B cell (primary cell): ENCODE results near the gene CFAP61. TPM values are rescaled to one million over a fixed set of nuclear protein-coding genes. Genes with fewer than 3 reads are reported as not detected.

Source experiments
- ATAC-seq: fragments of 200-7000 bp; cut with Tn5 transposase; one replicate; pipeline ENCODE4 v1.10.0; 2021; ENCODE audit warnings: low read depth, mild to moderate bottlenecking, moderate number of reproducible peaks, moderate library complexity
- CTCF ChIA-PET: fragments of 350-600 bp; sonication (Branson Sonifier 250); formaldehyde crosslinking; loops from one replicate; lab custom pipeline; 2021; ENCODE audit warnings: antibody characterized with exemption, inconsistent platforms; lab: Charles Lee
- POLR2A ChIA-PET: fragments of 350-600 bp; sonication (Branson Sonifier 250); formaldehyde crosslinking; loops from one replicate; lab custom pipeline; 2021; ENCODE audit warnings: antibody characterized with exemption; lab: Charles Lee
- DNase-seq: peaks from one replicate; pipeline ENCODE4 v3.0.0; 2013
- H2AFZ ChIP-seq: 2 replicates; pipeline ENCODE4 v1.6.1; 2012; ENCODE audit warnings: mild to moderate bottlenecking, low read depth, low read length; ENCODE audit not compliant: insufficient read depth, poor library complexity, severe bottlenecking
- H3K27ac ChIP-seq, 2 donors: 1 replicate in 1 of 2; 2 replicates in 1 of 2; pipeline ENCODE4 v1.5.1; 2012 to 2013; ENCODE audit warnings: low read length in 2 of 2, mild to moderate bottlenecking in 2 of 2, moderate library complexity in 1 of 2
- H3K27me3 ChIP-seq, 4 experiments: fragments of 200-600 bp in 1 of 4; sonication (generic) in 1 of 4; replicated peaks in 1 of 4; 1 replicate in 2 of 4; 2 replicates in 2 of 4; pipeline versions ENCODE4 v1.6.1 to v1.7.0; 2013 to 2016; ENCODE audit warnings: low read length in 3 of 4, mild to moderate bottlenecking in 2 of 4, mixed read lengths in 1 of 4, moderate library complexity in 1 of 4; ENCODE audit not compliant: insufficient read depth in 4 of 4, control insufficient read depth in 3 of 4; ENCODE audit errors: control extremely low read depth in 1 of 4
- H3K36me3 ChIP-seq, 2 experiments: replicated peaks in 1 of 2; 1 replicate in 1 of 2; 2 replicates in 1 of 2; pipeline versions ENCODE4 v1.6.1 to v1.7.1; 2013; ENCODE audit warnings: low read length in 1 of 2; ENCODE audit not compliant: insufficient read depth in 2 of 2, control insufficient read depth in 1 of 2; ENCODE audit errors: control extremely low read depth in 1 of 2, extremely low read depth in 1 of 2
- H3K4me1 ChIP-seq, 2 donors: fragments of 200-600 bp in 1 of 2; sonication (generic) in 1 of 2; 1 replicate in 1 of 2; 2 replicates in 1 of 2; pipeline versions ENCODE4 v1.5.1 to v1.6.1; 2013 to 2017; ENCODE audit warnings: low read length in 2 of 2; ENCODE audit not compliant: control insufficient read depth in 2 of 2, insufficient read depth in 2 of 2
- H3K4me2 ChIP-seq: replicated peaks from 2 replicates; pipeline ENCODE3; 2012; ENCODE audit warnings: mild to moderate bottlenecking, low read depth, low read length; ENCODE audit not compliant: poor library complexity, severe bottlenecking
- H3K4me3 ChIP-seq, 5 experiments: fragments of 200-600 bp in 1 of 5; sonication (generic) in 1 of 5; 1 replicate in 3 of 5; 2 replicates in 2 of 5; pipeline versions ENCODE4 v1.5.1 to v1.7.0; 2011 to 2016; ENCODE audit warnings: low read length in 4 of 5, mild to moderate bottlenecking in 4 of 5, low read depth in 2 of 5, control low read depth in 1 of 5, moderate library complexity in 1 of 5; ENCODE audit not compliant: insufficient read depth in 1 of 5; ENCODE audit errors: control extremely low read depth in 1 of 5, extremely low read depth in 1 of 5
- H3K79me2 ChIP-seq: fragments of 200-600 bp; sonication (generic); one replicate; pipeline ENCODE4 v1.6.0; 2016; ENCODE audit warnings: low read length; ENCODE audit not compliant: control insufficient read depth, insufficient read depth
- H3K9ac ChIP-seq: fragments of 200-600 bp; sonication (generic); 2 replicates; pipeline ENCODE4 v1.6.1; 2017; ENCODE audit warnings: mild to moderate bottlenecking, low read length, moderate library complexity
- H3K9me3 ChIP-seq, 3 donors: one replicate each; pipeline versions ENCODE4 v1.6.1 to v1.7.1; 2013; ENCODE audit warnings: low read length in 2 of 3; ENCODE audit not compliant: control insufficient read depth in 2 of 3, insufficient read depth in 1 of 3; ENCODE audit errors: control extremely low read depth in 1 of 3
- H4K20me1 ChIP-seq: 2 replicates; pipeline ENCODE4 v1.6.0; 2012; ENCODE audit warnings: mild to moderate bottlenecking, low read length; ENCODE audit not compliant: insufficient read depth, control insufficient read depth, poor library complexity, severe bottlenecking
- H3K27ac Mint-ChIP-seq: one replicate; pipeline ENCODE4 v1.8.0; 2021; ENCODE audit warnings: mixed read lengths
- H3K27me3 Mint-ChIP-seq: one replicate; pipeline ENCODE4 v1.8.0; 2021; ENCODE audit warnings: mixed read lengths
- H3K4me1 Mint-ChIP-seq: one replicate; pipeline ENCODE4 v1.8.0; 2021; ENCODE audit warnings: mixed read lengths
- H3K4me3 Mint-ChIP-seq: one replicate; pipeline ENCODE4 v1.8.0; 2021; ENCODE audit warnings: mixed read lengths
- H3K9me3 Mint-ChIP-seq: one replicate; pipeline ENCODE4 v1.8.0; 2022; ENCODE audit warnings: mixed read lengths; ENCODE audit not compliant: insufficient read depth
- EZH2 ChIP-seq: IDR thresholded peaks from 2 replicates; pipeline ENCODE4 v1.6.1; 2012; ENCODE audit warnings: borderline replicate concordance, low read depth, mild to moderate bottlenecking, moderate library complexity, low read length; ENCODE audit not compliant: insufficient read depth, poor library complexity, severe bottlenecking
- WGBS: methylation state at CpG from one replicate; pipeline ENCODE4 v1.1.5; 2013; ENCODE audit warnings: missing lambda C conversion rate; ENCODE audit not compliant: insufficient coverage; 5-methylcytosine and 5-hydroxymethylcytosine counted together
- intact Hi-C: fragments of 100-400 bp; cut with micrococcal nuclease; formaldehyde crosslinking; loops from one replicate; pipeline ENCODE4 v1.10.0; 2022
- polyA plus RNA-seq: library from polyadenylated mRNA; depleted of rRNA; stranded (reverse); fragments of >200 nt; gene quantifications from 2 replicates; pipeline ENCODE4 v1.2.3, GENCODE V29; 2012
- total RNA-seq, 2 donors: library from RNA; stranded (reverse); fragments of 120-200 nt in 1 of 2; gene quantifications; 1 replicate in 1 of 2; 2 replicates in 1 of 2; pipeline versions ENCODE4 v1.2.3 to v1.2.4, GENCODE V29; 2013 to 2022
- TF ChIP-seq, protein P1 (sequence below): fragments of 200-600 bp; IDR thresholded peaks from one replicate; pipeline ENCODE4 v1.8.0; 2022; ENCODE audit warnings: antibody characterized with exemption, mild to moderate bottlenecking

Gene CFAP61
- total and polyA plus RNA-seq, 2 donors (not counting 1 experiment from before 2014, with no cell fraction given), result not detected

- Mint-ChIP-seq H3K4me1 (peaks cover 2% of the 10 kb centered on the region), H3K9me3 (no peaks in the 10 kb centered on the region), H3K4me3 (no peak overlapping the region), H3K27ac (no peak overlapping the region), H3K27me3 (peaks cover 16% of the 10 kb centered on the region)
- DNase-seq (peak; percentile 5), ATAC-seq (no peak)
- TF ChIP-seq EZH2, result no peak
- no peak overlapping the region for H3K27ac ChIP-seq
- intact Hi-C loops, result loop anchor here (2.0 to 5.0 kb wide), 3 partner anchors 278 to 1423 kb away; no protein-coding TSS in a partner anchor
- H3K79me2 ChIP-seq, result no peaks in the 10 kb centered on the region
- H3K4me1 ChIP-seq, result peaks cover 0 to 4% of the 10 kb centered on the region in 2 donors
- ChIA-PET CTCF (interaction anchor here (1.1 to 4.6 kb wide), 4 partner anchors 9 to 1421 kb away, joined by 3 to 37 read pairs (median 5); no protein-coding TSS in a partner anchor), POLR2A (no interaction called here)
- H3K4me2 ChIP-seq, result no peak overlapping the region
- WGBS, result 74% methylated on average over 3 of the region's 8 CpGs
- H2AFZ ChIP-seq, result no peak overlapping the region
- no peaks in the 10 kb centered on the region for H3K9me3 ChIP-seq
- H3K27me3 ChIP-seq, result peaks cover 0 to under 1% (median 0%) of the 10 kb centered on the region in 4 experiments
- no peak overlapping the region for H3K9ac ChIP-seq
- no peak overlapping the region for H3K4me3 ChIP-seq
- no peaks in the 10 kb centered on the region for H4K20me1 ChIP-seq
- H3K36me3 ChIP-seq, result no peaks in the 10 kb centered on the region
These were observed 32.0 kb downstream of the CFAP61 start for GRCh38 chr20:20084296-20084752.

DNA sequence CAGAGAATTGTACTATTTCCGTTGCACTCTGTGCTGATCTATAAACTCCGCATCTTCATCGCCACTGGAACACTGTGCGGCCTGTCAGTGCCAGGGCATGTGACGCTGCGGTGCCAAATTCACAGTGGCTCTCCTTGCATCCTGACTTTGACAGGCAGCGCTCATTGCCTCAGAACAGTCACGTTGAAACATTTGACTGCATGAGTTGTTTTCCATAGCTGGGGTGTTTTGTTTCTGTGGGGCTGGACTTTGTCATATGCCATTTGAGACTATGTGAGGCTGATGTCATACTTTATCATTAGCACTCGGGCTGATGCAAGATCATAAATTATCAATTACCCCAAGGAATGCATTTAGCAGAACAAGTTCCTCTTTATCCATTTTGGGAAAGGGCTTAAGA lies 32.7 kb downstream of the CFAP61 start:
- ATAC-seq (no peak), DNase-seq (no peak)
- Histone ChIP-seq H3K4me1 (peaks cover 0 to 4% of the 10 kb centered on the region in 2 donors), H3K79me2 (no peaks in the 10 kb centered on the region), H2AFZ (no peak overlapping the region), H3K9me3 (no peaks in the 10 kb centered on the region), H3K27me3 (no peaks in the 10 kb centered on the region), H3K4me2 (no peak overlapping the region), H3K27ac (no peak overlapping the region), H3K9ac (no peak overlapping the region), H3K4me3 (no peak overlapping the region), H4K20me1 (no peaks in the 10 kb centered on the region), H3K36me3 (no peaks in the 10 kb centered on the region)
- no peak overlapping the region for H3K27ac Mint-ChIP-seq
- H3K9me3 Mint-ChIP-seq, result no peaks in the 10 kb centered on the region
- H3K27me3 Mint-ChIP-seq, result peaks cover 16% of the 10 kb centered on the region
- TF ChIP-seq, protein P1, sequence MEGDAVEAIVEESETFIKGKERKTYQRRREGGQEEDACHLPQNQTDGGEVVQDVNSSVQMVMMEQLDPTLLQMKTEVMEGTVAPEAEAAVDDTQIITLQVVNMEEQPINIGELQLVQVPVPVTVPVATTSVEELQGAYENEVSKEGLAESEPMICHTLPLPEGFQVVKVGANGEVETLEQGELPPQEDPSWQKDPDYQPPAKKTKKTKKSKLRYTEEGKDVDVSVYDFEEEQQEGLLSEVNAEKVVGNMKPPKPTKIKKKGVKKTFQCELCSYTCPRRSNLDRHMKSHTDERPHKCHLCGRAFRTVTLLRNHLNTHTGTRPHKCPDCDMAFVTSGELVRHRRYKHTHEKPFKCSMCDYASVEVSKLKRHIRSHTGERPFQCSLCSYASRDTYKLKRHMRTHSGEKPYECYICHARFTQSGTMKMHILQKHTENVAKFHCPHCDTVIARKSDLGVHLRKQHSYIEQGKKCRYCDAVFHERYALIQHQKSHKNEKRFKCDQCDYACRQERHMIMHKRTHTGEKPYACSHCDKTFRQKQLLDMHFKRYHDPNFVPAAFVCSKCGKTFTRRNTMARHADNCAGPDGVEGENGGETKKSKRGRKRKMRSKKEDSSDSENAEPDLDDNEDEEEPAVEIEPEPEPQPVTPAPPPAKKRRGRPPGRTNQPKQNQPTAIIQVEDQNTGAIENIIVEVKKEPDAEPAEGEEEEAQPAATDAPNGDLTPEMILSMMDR, result no peak
- TF ChIP-seq EZH2, result no peak
- CTCF ChIA-PET, result interaction anchor here (1.0 to 4.6 kb wide), 5 partner anchors 9 to 1420 kb away, joined by 3 to 37 read pairs (median 5); no protein-coding TSS in a partner anchor
- peaks cover 2% of the 10 kb centered on the region for H3K4me1 Mint-ChIP-seq
- intact Hi-C loops, result loop anchor here (2.0 kb wide), 1 partner anchor 740 kb away; no protein-coding TSS in a partner anchor
- 96% methylated on average over 7 of the region's 9 CpGs for WGBS
- POLR2A ChIA-PET, result no interaction called here
- H3K4me3 Mint-ChIP-seq, result no peak overlapping the region
